Renal cortical epithelial cell (primary cell): Measurements from ENCODE around the gene DNAJC11. TPM values are rescaled to one million over a fixed set of nuclear protein-coding genes. Genes with fewer than 3 reads are reported as not detected.
A peak's percentile ranks its signal among the peaks of the same experiment; 100 is the strongest.
"Not testable (repeated sequence)": the region's sequence is repeated elsewhere in the genome, so short reads cannot be mapped to it uniquely, and the experiment has no call there.

Source experiments
- DNase-seq: peaks from one replicate; pipeline ENCODE4 v3.0.0-alpha.2; 2011; ENCODE audit warnings: low read depth
- total RNA-seq: library from RNA; depleted of rRNA; stranded (reverse); fragments of >200 nt; gene quantifications from 2 replicates; pipeline ENCODE4 v1.2.3, GENCODE V29; 2014

The DNAJC11 gene
- total RNA-seq, 1 donor from 2014 or later = 99.0 TPM

- DNase-seq = peak; percentile 16
Measured at GRCh38 chr1:6600410-6601048, 101.1 kb downstream of the DNAJC11 start.

GRCh38 chr1:6599991-6600390 lies 101.6 kb downstream of the DNAJC11 start:
- DNase-seq = not testable (repeated sequence)

- DNase-seq = peak; percentile 51
Measured at GRCh38 chr1:6599141-6599975, 102.3 kb downstream of the DNAJC11 start.

DNA sequence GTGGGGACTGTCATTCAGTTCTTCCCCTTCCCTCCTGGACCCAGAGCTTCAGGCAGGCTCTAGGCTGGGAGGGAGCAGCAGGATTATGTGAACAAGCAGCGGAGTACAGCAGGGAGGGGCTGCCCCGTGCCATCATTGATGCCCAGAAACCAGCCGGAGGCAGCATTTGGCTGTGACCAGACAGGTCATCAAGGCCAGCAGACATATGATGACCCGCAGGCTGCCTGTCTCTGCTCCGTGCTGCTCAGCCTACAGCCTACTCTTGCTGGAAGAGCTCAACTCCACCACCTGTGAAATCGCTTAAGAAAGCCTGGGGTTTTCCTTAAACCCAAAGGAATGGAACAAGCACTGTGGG lies 103.9 kb downstream of the DNAJC11 start:
- DNase-seq = no peak

DNA sequence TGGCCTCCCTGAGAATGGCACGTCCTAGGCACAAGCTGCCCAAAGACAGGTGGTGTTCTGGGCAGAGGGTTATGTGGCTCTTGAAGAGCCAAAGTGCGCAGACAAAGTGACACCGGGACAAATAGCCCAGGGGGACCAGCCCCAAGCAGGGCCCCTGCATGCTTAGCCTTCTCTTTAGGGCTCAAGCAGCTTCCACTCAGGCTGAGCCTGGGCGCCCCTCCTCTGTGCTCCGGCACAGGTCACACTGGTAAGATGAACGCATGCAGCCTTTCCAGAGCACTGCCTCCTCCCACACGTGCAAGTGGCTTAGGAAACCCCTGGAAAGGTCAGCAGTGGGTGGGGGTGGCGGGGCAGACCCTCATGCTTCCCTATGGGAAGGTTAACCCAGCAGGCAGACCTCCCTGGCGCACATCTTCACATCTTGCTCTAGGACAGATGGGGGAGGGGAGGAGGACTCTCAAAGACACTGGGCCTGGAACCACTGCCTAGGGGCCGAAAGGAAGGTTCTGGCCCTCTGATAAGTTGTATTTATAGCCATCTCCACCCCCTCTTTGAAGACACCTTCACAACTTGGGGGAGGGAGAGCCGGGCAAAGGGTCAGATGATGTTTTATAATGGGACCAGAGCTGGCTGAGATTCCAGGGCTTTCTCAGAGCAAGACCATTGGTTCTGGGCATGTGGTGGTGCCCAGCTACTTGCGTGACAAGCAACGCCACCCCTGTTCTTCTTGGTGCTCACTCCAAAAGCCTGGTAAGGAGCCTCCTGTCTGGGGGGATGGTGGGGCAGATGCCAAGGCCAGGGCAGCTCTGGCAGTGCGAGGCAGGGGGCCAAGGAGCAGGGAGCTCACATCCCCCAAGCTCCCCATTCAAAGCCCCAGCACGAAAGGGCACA lies 104.5 kb downstream of the DNAJC11 start:
- no peak for DNase-seq

GRCh38 chr1:6596351-6596750 lies 105.3 kb downstream of the DNAJC11 start:
- DNase-seq = no peak

GRCh38 chr1:6594977-6595740 lies 106.5 kb downstream of the DNAJC11 start:
- no peak for DNase-seq

- no peak for DNase-seq
Measured at GRCh38 chr1:6593810-6594209, 107.8 kb downstream of the DNAJC11 start.

GRCh38 chr1:6592865-6593593 lies 108.6 kb downstream of the DNAJC11 start:
- no peak for DNase-seq

GRCh38 chr1:6592441-6592840 lies 109.2 kb downstream of the DNAJC11 start:
- no peak for DNase-seq

- no peak for DNase-seq
Measured at GRCh38 chr1:6591644-6592043, 110.0 kb downstream of the DNAJC11 start.

DNA sequence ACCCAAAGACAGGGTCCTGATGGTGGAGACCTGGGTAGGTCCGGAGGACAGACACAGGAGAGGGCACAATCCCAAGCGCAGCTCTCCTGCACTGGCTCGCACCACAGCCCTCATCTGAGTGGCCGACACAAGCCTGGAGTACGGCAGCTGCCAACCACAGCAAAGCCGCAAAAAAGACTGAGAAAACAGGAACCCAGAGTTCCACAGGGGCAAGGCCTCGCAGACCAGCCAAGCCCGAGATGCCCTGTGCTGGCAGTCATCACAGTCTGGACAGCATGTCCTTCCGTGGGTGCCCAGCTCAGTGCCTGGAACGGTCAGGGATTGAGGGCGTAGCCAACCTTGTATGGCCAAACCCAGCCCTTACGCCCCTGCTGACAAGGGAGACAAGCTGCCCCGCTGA lies 110.4 kb downstream of the DNAJC11 start:
- DNase-seq = no peak

- DNase-seq = no peak
Measured at GRCh38 chr1:6590046-6590445, 111.6 kb downstream of the DNAJC11 start.

- no peak for DNase-seq
Measured at GRCh38 chr1:6588893-6589520, 112.6 kb downstream of the DNAJC11 start.

DNA sequence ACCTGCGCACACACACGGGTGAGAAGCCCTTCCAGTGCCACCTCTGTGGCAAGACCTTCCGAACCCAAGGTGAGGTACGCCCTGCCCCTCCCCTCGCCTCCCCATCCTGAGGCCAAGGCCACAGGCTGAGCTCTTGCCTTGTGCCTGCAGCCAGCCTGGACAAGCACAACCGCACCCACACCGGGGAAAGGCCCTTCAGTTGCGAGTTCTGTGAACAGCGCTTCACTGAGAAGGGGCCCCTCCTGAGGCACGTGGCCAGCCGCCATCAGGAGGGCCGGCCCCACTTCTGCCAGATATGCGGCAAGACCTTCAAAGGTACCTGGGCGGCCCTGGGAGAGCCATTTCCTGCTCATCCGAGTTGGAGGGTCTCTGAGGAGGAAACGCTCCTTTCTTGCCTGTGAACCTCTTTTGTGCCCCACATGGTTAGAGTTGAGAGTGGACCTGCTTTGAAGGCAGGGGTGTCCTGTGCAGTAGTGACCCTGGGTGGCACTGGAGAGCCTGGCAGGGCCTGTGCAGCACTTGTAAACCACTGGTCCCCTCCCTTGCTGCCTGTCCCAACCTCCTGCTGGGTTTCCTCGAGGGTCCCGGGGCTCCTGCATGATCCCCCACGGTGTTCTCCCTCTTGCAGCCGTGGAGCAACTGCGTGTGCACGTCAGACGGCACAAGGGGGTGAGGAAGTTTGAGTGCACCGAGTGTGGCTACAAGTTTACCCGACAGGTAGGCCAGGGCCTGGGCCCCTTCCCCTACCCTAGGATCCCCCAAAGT lies 113.3 kb downstream of the DNAJC11 start:
- DNase-seq = no peak

DNA sequence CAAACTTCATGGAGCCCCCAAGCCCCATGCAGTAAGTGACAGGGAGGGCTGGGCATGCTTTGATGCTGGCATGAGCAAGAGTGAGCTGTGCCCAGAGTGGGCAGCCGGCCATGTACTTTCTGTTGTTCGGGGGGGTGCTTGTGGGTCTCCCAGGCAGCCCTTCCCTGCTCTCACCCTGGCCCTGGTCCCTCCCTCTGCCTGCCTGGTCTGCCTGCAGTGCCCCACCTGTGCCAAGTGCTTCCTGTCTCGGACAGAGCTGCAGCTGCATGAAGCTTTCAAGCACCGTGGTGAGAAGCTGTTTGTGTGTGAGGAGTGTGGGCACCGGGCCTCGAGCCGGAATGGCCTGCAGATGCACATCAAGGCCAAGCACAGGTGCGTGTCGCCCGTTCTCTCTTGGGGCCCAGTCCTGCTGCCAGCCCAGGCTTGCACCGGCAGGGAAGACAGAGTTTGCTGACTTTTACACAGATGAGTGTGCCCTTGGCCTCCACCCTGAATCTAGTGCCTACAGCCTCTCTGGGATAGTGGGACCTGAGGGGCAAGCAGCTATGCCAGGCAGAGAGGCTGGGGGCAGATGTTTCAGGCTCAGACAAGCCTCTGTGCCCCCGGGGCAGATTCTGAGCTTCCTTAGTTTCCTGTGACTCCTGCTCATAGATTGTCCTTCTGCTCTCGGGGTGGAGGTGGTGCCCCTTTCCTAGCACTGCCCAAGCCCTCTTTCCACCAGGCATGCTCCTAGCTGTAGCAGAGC lies 114.2 kb downstream of the DNAJC11 start:
- DNase-seq = no peak

DNA sequence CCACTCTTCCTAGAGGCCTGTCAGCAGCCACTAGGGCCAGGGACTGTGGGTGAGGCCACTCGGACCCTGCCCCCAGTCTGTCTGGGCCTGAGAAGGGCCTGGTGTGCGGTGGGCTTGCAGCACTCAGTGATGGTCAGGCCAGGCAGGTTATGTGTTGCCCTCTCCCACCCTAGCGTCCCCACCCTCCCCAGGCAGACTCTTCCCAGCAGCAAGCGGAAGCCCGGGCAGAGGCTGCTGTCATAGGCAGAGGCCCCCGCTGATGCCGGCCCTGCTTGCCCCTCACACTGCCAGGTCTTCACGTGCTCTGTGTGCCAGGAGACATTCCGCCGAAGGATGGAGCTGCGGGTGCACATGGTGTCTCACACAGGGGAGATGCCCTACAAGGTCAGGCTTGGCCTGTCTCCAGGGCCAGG lies 115.2 kb downstream of the DNAJC11 start:
- no peak for DNase-seq

DNA sequence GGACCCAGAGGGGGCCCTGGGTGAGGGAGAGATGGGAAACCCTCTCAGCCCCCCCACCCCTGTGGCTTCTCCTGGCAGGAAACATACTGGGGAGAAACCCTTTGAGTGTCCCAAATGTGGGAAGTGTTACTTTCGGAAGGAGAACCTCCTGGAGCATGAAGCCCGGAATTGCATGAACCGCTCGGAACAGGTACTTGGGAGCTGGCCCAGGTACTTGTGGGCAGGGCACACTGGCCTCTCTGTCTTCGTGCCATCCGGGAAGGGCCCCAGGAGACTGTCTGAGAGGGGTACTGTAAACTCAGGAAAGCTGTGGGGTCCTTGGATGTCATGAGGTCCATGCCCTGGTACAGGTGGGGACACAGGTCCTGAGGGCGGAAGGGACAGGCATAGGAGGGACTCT lies 115.8 kb downstream of the DNAJC11 start:
- no peak for DNase-seq
